BLaER1 (cell line): ENCODE data around the gene SEMA5A.

Experiments used
- H3K27ac ChIP-seq: shearing (Covaris generic); formaldehyde crosslinking; 2 replicates; pipeline ENCODE4 v1.8.1; 2022
- H3K27me3 ChIP-seq: shearing (Covaris generic); formaldehyde crosslinking; 2 replicates; pipeline ENCODE4 v1.8.1; 2022
- H3K36me3 ChIP-seq: shearing (Covaris generic); formaldehyde crosslinking; 2 replicates; pipeline ENCODE4 v1.8.1; 2022
- H3K4me1 ChIP-seq: shearing (Covaris generic); formaldehyde crosslinking; 2 replicates; pipeline ENCODE4 v1.8.1; 2022
- H3K4me2 ChIP-seq: shearing (Covaris generic); formaldehyde crosslinking; 2 replicates; pipeline ENCODE4 v1.8.1; 2022
- H3K4me3 ChIP-seq: shearing (Covaris generic); formaldehyde crosslinking; 2 replicates; pipeline ENCODE4 v1.8.1; 2022
- H3K9ac ChIP-seq: shearing (Covaris generic); formaldehyde crosslinking; 2 replicates; pipeline ENCODE4 v1.8.1; 2022
- H3K9me3 ChIP-seq: shearing (Covaris generic); formaldehyde crosslinking; 2 replicates; pipeline ENCODE4 v1.8.1; 2022
- H4K20me1 ChIP-seq: shearing (Covaris generic); formaldehyde crosslinking; 2 replicates; pipeline ENCODE4 v1.8.1; 2022
- Cebpa-rat ChIP-seq: shearing (Covaris generic); IDR thresholded peaks from 2 replicates; pipeline ENCODE4 v1.8.1; 2022

SEMA5A gene

GRCh38 chr5:9347541-9348295, 198.2 kb downstream of the SEMA5A start:
- no peaks in the 10 kb centered on the region for H4K20me1 ChIP-seq
- H3K36me3 ChIP-seq: no peaks in the 10 kb centered on the region
- no peaks in the 10 kb centered on the region for H3K27me3 ChIP-seq
- no peak overlapping the region for H3K4me2 ChIP-seq
- no peak for TF ChIP-seq Cebpa-rat
- no peak overlapping the region for H3K27ac ChIP-seq
- no peaks in the 10 kb centered on the region for H3K4me1 ChIP-seq
- no peak overlapping the region for H3K9ac ChIP-seq
- H3K4me3 ChIP-seq: no peak overlapping the region
- H3K9me3 ChIP-seq: no peaks in the 10 kb centered on the region

GRCh38 chr5:9347032-9347431, 198.8 kb downstream of the SEMA5A start:
- no peaks in the 10 kb centered on the region for H3K27me3 ChIP-seq

GRCh38 chr5:9344751-9345240, 201.1 kb downstream of the SEMA5A start:
- TF ChIP-seq Cebpa-rat: no peak
- no peak overlapping the region for H3K4me3 ChIP-seq
- H3K4me2 ChIP-seq: no peak overlapping the region
- H3K27ac ChIP-seq: no peak overlapping the region
- no peaks in the 10 kb centered on the region for H3K4me1 ChIP-seq
- H4K20me1 ChIP-seq: no peaks in the 10 kb centered on the region
- no peaks in the 10 kb centered on the region for H3K27me3 ChIP-seq
- H3K9ac ChIP-seq: no peak overlapping the region
- H3K9me3 ChIP-seq: no peaks in the 10 kb centered on the region
- no peaks in the 10 kb centered on the region for H3K36me3 ChIP-seq

More at GRCh38 chr5:9347032-9347431, 198.8 kb downstream of the SEMA5A start:
- Histone ChIP-seq H3K9ac (no peak overlapping the region), H3K36me3 (no peaks in the 10 kb centered on the region), H3K9me3 (no peaks in the 10 kb centered on the region), H3K27ac (no peak overlapping the region), H4K20me1 (no peaks in the 10 kb centered on the region), H3K4me3 (no peak overlapping the region), H3K4me2 (no peak overlapping the region), H3K4me1 (no peaks in the 10 kb centered on the region)
- TF ChIP-seq Cebpa-rat: no peak

- H3K9ac ChIP-seq: no peak overlapping the region
- no peak overlapping the region for H3K27ac ChIP-seq
- H3K27me3 ChIP-seq: no peaks in the 10 kb centered on the region
- no peak overlapping the region for H3K4me3 ChIP-seq
- no peaks in the 10 kb centered on the region for H3K4me1 ChIP-seq
- no peaks in the 10 kb centered on the region for H3K36me3 ChIP-seq
- no peaks in the 10 kb centered on the region for H3K9me3 ChIP-seq
- H4K20me1 ChIP-seq: no peaks in the 10 kb centered on the region
- no peak overlapping the region for H3K4me2 ChIP-seq
- TF ChIP-seq Cebpa-rat: no peak
Measured at GRCh38 chr5:9343146-9343850, 202.6 kb downstream of the SEMA5A start.

GRCh38 chr5:9342161-9342787, 203.6 kb downstream of the SEMA5A start:
- Histone ChIP-seq H3K9me3 (no peaks in the 10 kb centered on the region), H3K4me1 (no peaks in the 10 kb centered on the region), H3K27ac (no peak overlapping the region), H4K20me1 (no peaks in the 10 kb centered on the region), H3K9ac (no peak overlapping the region), H3K4me2 (no peak overlapping the region), H3K36me3 (no peaks in the 10 kb centered on the region), H3K27me3 (no peaks in the 10 kb centered on the region), H3K4me3 (no peak overlapping the region)
- TF ChIP-seq Cebpa-rat: no peak

- Histone ChIP-seq H3K27me3 (no peaks in the 10 kb centered on the region), H3K4me3 (no peak overlapping the region), H4K20me1 (no peaks in the 10 kb centered on the region), H3K36me3 (no peaks in the 10 kb centered on the region), H3K9ac (no peak overlapping the region), H3K9me3 (no peaks in the 10 kb centered on the region), H3K4me2 (no peak overlapping the region), H3K4me1 (no peaks in the 10 kb centered on the region), H3K27ac (no peak overlapping the region)
- no peak for TF ChIP-seq Cebpa-rat
Measured at GRCh38 chr5:9340085-9340484, 205.8 kb downstream of the SEMA5A start.

- Histone ChIP-seq H3K4me2 (no peak overlapping the region), H3K9me3 (no peaks in the 10 kb centered on the region), H3K27ac (no peak overlapping the region), H3K36me3 (no peaks in the 10 kb centered on the region), H4K20me1 (no peaks in the 10 kb centered on the region), H3K27me3 (no peaks in the 10 kb centered on the region), H3K9ac (no peak overlapping the region), H3K4me1 (no peaks in the 10 kb centered on the region), H3K4me3 (no peak overlapping the region)
- no peak for TF ChIP-seq Cebpa-rat
Measured at GRCh38 chr5:9339206-9339818, 206.6 kb downstream of the SEMA5A start.

- Histone ChIP-seq H3K4me2 (no peak overlapping the region), H3K27ac (no peak overlapping the region), H4K20me1 (no peaks in the 10 kb centered on the region), H3K4me3 (no peak overlapping the region), H3K4me1 (no peaks in the 10 kb centered on the region), H3K9ac (no peak overlapping the region), H3K27me3 (no peaks in the 10 kb centered on the region), H3K36me3 (no peaks in the 10 kb centered on the region), H3K9me3 (no peaks in the 10 kb centered on the region)
- TF ChIP-seq Cebpa-rat: no peak
Measured at GRCh38 chr5:9338796-9339195, 207.1 kb downstream of the SEMA5A start.

- Histone ChIP-seq H3K4me1 (no peaks in the 10 kb centered on the region), H3K36me3 (no peaks in the 10 kb centered on the region), H3K27me3 (no peaks in the 10 kb centered on the region), H3K9ac (no peak overlapping the region), H3K4me2 (no peak overlapping the region), H4K20me1 (no peaks in the 10 kb centered on the region), H3K27ac (no peak overlapping the region), H3K4me3 (no peak overlapping the region), H3K9me3 (no peaks in the 10 kb centered on the region)
- TF ChIP-seq Cebpa-rat: no peak
Measured at GRCh38 chr5:9337928-9338595, 207.8 kb downstream of the SEMA5A start.
